ENCODE measurements around the gene FARP1.
"Not testable (repeated sequence)": the region's sequence is repeated elsewhere in the genome, so short reads cannot be mapped to it uniquely, and the experiment has no call there.

FARP1 gene

DNA sequence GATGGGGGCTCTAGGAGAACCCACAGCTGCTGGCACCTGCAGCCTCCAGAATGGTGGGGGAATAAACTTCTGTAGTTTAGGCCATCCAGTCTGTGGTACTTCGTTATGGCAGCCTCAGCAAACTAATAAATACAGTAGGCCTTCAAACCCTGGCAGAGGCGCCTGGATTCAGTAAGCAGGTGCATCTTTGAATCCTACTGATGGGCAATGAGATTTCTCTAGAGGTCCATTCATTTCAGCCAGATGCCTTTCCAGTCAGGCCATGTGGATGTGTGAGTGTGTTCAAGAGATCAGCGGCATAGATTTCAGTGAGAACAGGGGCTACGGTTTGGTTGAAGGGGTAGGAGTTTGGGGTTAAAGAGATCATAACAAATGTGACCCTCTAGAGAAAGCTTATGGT, 217.7 kb downstream of the FARP1 start:
- no peak for TF ChIP-seq EZH2 (IDR thresholded peaks at IDR 0.05)
- no peak for TF ChIP-seq POLR2AphosphoS5 (IDR thresholded peaks at IDR 0.05; ENCODE audit: borderline replicate concordance, low read depth, low read length)
- no peak for TF ChIP-seq FOXP2 (optimal IDR thresholded peaks at IDR 0.05; ENCODE audit: control extremely low read depth, extremely low read length, insufficient read depth)
- no peak overlapping the region for H3K9ac ChIP-seq (ENCODE audit: insufficient read length)
- H3K9me3 ChIP-seq (ENCODE audit: low read depth, low read length): no peaks in the 10 kb centered on the region
- DNase-seq (ENCODE audit: low read depth, low spot score): no peak
- no peak overlapping the region for H3K4me3 ChIP-seq
- H3K36me3 ChIP-seq (ENCODE audit: insufficient read depth, low read length): no peaks in the 10 kb centered on the region
- H3K27ac ChIP-seq: no peak overlapping the region

DNA sequence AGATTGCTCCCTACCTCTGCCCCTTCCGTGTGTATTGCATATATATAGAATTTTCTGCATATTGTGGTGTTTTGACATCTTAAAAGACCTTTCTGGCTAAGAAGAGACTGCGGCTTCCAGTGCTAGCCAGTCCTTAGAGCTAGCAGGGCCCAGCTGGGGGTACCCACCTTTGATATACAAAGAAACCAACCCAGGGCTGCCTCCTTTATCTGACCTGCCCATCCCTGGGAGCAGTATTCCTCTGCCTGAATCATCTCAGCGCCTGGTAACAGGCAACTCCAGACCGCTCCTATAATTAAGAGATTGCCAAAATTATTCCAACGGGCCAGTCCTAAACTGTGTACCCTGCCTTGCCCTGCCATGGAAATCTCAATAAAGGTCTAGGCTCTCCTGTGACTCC, 220.4 kb downstream of the FARP1 start:
- Histone ChIP-seq H3K9ac (ENCODE audit: insufficient read length) (no peak overlapping the region), H3K36me3 (ENCODE audit: insufficient read depth, low read length) (no peaks in the 10 kb centered on the region; the same call in 1 of the 2 replicates), H3K27ac (no peak overlapping the region), H3K4me3 (no peak overlapping the region), H3K9me3 (ENCODE audit: low read depth, low read length) (no peaks in the 10 kb centered on the region)
- no peak for TF ChIP-seq EZH2 (IDR thresholded peaks at IDR 0.05)
- no peak for TF ChIP-seq FOXP2 (optimal IDR thresholded peaks at IDR 0.05; ENCODE audit: control extremely low read depth, extremely low read length, insufficient read depth)
- TF ChIP-seq POLR2AphosphoS5 (IDR thresholded peaks at IDR 0.05; ENCODE audit: borderline replicate concordance, low read depth, low read length): no peak
- DNase-seq (ENCODE audit: low read depth, low spot score): no peak

DNA sequence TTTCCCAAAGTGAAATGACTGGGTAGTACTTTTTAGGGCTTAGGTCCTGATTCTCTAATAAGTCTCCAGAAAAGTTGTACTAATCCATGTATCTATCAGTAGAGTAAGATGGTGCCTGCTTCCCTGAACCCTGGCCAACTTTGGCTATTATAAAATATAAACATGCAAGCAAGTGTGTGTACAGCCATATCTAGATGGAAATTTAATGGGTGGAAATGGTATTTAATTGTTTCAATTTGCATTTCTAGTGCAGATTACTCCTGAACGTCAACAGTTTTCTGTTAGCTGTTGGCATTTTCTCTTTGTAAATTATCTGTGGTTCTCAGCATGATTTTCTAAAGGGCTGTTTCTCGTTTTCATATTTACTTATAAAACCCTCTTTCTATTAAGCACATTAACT, 221.3 kb downstream of the FARP1 start:
- no peak for DNase-seq (ENCODE audit: low read depth, low spot score)
- Histone ChIP-seq H3K27ac (peak overlapping the region; percentile 38; the same call in 1 of the 2 replicates), H3K9me3 (ENCODE audit: low read depth, low read length) (no peaks in the 10 kb centered on the region), H3K9ac (ENCODE audit: insufficient read length) (no peak overlapping the region), H3K4me3 (peak overlapping the region; percentile 17; the same call in 1 of the 2 replicates), H3K36me3 (ENCODE audit: insufficient read depth, low read length) (no peaks in the 10 kb centered on the region; the same call in 1 of the 2 replicates)
- peak; percentile 16 for TF ChIP-seq FOXP2 (optimal IDR thresholded peaks at IDR 0.05; ENCODE audit: control extremely low read depth, extremely low read length, insufficient read depth)
- TF ChIP-seq POLR2AphosphoS5 (IDR thresholded peaks at IDR 0.05; ENCODE audit: borderline replicate concordance, low read depth, low read length): no peak

DNA sequence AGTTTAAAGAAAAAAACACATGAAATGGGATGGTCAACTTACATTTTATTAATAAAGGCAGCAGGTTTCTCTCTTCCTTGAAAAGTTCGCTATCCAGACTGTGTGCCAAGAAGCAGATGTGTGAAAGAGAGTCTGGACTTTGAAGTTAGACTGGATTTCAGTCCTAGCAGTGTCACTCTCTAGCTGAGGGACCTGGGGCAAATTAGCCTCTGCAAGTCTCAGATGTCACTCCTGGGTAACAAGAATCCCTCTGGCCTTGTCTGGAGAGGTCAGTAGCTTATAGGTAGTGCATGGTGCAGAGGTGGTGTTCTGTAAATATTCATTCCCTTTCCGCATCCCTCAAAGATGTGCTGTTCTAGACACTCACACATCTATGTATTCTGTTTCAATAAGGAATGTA, 221.8 kb downstream of the FARP1 start:
- peak overlapping the region; percentile 38 for H3K27ac ChIP-seq
- no peaks in the 10 kb centered on the region; the same call in 1 of the 2 replicates for H3K36me3 ChIP-seq (ENCODE audit: insufficient read depth, low read length)
- peak overlapping the region; percentile 17; the same call in 1 of the 2 replicates for H3K4me3 ChIP-seq
- no peak overlapping the region for H3K9ac ChIP-seq (ENCODE audit: insufficient read length)
- no peak for DNase-seq (ENCODE audit: low read depth, low spot score)
- no peaks in the 10 kb centered on the region for H3K9me3 ChIP-seq (ENCODE audit: low read depth, low read length)
- no peak for TF ChIP-seq POLR2AphosphoS5 (IDR thresholded peaks at IDR 0.05; ENCODE audit: borderline replicate concordance, low read depth, low read length)
- TF ChIP-seq FOXP2 (optimal IDR thresholded peaks at IDR 0.05; ENCODE audit: control extremely low read depth, extremely low read length, insufficient read depth): no peak
- no peak for TF ChIP-seq EZH2 (IDR thresholded peaks at IDR 0.05)

DNA sequence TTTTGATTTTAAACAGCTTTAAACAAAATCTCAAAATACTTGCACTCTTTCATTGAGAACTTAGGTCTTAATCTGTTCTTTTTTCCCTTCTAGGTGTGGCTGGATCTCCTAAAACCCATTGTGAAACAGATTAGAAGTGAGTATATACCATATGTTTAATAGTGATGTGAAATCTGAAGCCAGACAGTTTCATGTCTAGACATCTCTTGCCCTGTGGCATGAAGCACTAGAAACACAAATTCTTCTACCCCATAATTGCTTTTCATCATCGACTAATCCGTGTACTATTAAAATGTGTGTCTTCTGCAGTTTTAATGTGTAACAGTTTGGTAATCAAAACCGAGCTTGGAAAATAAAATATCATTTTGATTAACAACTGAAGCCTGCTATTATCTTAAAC, 222.4 kb downstream of the FARP1 start:
- Histone ChIP-seq H3K36me3 (ENCODE audit: insufficient read depth, low read length) (no peaks in the 10 kb centered on the region; the same call in 1 of the 2 replicates), H3K27ac (peak overlapping the region; percentile 38; the same call in 1 of the 2 replicates), H3K9ac (ENCODE audit: insufficient read length) (no peak overlapping the region), H3K4me3 (no peak overlapping the region), H3K9me3 (ENCODE audit: low read depth, low read length) (no peaks in the 10 kb centered on the region)
- no peak for TF ChIP-seq POLR2AphosphoS5 (IDR thresholded peaks at IDR 0.05; ENCODE audit: borderline replicate concordance, low read depth, low read length)
- TF ChIP-seq EZH2 (IDR thresholded peaks at IDR 0.05): no peak
- TF ChIP-seq FOXP2 (optimal IDR thresholded peaks at IDR 0.05; ENCODE audit: control extremely low read depth, extremely low read length, insufficient read depth): no peak
- no peak for DNase-seq (ENCODE audit: low read depth, low spot score)

DNA sequence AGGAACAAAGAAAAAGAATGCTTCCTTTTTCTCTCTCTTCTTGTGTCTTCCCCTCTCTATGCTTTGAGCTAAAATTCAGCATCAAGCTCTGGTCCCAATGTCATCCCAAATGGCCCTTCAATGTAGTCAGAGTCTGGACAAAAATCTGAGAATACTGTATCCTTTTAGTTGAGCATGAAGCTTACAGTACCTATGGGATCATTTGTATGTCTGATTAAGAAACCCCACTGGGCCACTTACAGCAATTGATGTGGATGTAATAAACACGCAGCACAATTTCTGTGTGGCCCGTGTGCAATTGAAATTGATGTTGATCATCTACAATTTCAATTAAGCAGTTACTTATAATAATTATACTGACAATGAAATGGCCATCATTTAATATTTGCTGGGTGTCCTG, 223.1 kb downstream of the FARP1 start:
- H3K27ac ChIP-seq: no peak overlapping the region
- H3K4me3 ChIP-seq: no peak overlapping the region
- H3K9ac ChIP-seq (ENCODE audit: insufficient read length): no peak overlapping the region
- DNase-seq (ENCODE audit: low read depth, low spot score): no peak
- TF ChIP-seq EZH2 (IDR thresholded peaks at IDR 0.05) (no peak), POLR2AphosphoS5 (IDR thresholded peaks at IDR 0.05; ENCODE audit: borderline replicate concordance, low read depth, low read length) (no peak), FOXP2 (optimal IDR thresholded peaks at IDR 0.05; ENCODE audit: control extremely low read depth, extremely low read length, insufficient read depth) (no peak)
- no peaks in the 10 kb centered on the region for H3K9me3 ChIP-seq (ENCODE audit: low read depth, low read length)
- H3K36me3 ChIP-seq (ENCODE audit: insufficient read depth, low read length): no peaks in the 10 kb centered on the region; the same call in 1 of the 2 replicates

DNA sequence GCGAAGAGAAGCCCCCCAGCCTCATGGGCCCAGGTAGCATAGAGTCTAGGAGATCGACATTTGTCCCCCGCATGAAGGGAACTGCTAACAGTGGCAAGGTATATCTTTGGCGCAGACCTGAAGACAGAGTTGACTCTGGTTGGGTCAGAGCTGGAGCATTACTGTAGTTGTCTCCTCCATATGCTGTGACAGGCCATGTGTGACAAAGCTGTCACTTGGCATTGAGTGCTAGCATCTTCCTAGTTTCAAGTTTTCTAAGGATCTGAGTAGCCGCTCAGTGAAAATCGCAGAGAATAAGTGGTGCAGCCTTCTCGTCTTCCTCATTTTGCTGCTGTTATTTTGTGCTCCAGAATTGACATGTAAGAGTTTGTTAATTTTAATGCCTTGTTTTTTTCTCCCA, 223.5 kb downstream of the FARP1 start:
- Histone ChIP-seq H3K36me3 (ENCODE audit: insufficient read depth, low read length) (peaks cover 2% of the 10 kb centered on the region; the same call in 1 of the 2 replicates), H3K4me3 (no peak overlapping the region), H3K9me3 (ENCODE audit: low read depth, low read length) (no peaks in the 10 kb centered on the region), H3K27ac (no peak overlapping the region), H3K9ac (ENCODE audit: insufficient read length) (no peak overlapping the region)
- DNase-seq (ENCODE audit: low read depth, low spot score): no peak
- TF ChIP-seq EZH2 (IDR thresholded peaks at IDR 0.05): no peak
- no peak for TF ChIP-seq POLR2AphosphoS5 (IDR thresholded peaks at IDR 0.05; ENCODE audit: borderline replicate concordance, low read depth, low read length)
- TF ChIP-seq FOXP2 (optimal IDR thresholded peaks at IDR 0.05; ENCODE audit: control extremely low read depth, extremely low read length, insufficient read depth): no peak

DNA sequence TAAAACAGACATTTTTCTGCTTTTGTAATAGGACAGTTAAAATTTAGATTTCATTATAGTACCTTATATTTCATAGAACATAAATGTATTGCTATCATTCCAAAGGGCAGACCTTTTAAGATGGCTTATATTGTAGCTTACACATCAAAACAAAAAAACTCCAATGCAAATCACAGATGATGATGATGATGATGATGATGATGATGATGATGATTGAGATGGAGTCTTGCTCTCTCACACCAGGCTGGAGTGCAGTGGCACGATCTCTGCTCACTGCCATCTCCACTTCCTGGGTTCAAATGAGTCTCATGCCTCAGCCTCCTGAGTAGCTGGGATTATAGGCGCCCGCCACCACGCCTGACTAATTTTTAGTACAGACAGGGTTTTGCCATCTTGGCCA, 224.1 kb downstream of the FARP1 start:
- no peaks in the 10 kb centered on the region for H3K9me3 ChIP-seq (ENCODE audit: low read depth, low read length)
- no peak for DNase-seq (ENCODE audit: low read depth, low spot score)
- H3K4me3 ChIP-seq: no peak overlapping the region
- no peak overlapping the region for H3K9ac ChIP-seq (ENCODE audit: insufficient read length)
- H3K36me3 ChIP-seq (ENCODE audit: insufficient read depth, low read length): peaks cover 5% of the 10 kb centered on the region; the same call in 1 of the 2 replicates
- TF ChIP-seq FOXP2 (optimal IDR thresholded peaks at IDR 0.05; ENCODE audit: control extremely low read depth, extremely low read length, insufficient read depth): no peak
- no peak for TF ChIP-seq EZH2 (IDR thresholded peaks at IDR 0.05)
- TF ChIP-seq POLR2AphosphoS5 (IDR thresholded peaks at IDR 0.05; ENCODE audit: borderline replicate concordance, low read depth, low read length): no peak
- no peak overlapping the region for H3K27ac ChIP-seq

DNA sequence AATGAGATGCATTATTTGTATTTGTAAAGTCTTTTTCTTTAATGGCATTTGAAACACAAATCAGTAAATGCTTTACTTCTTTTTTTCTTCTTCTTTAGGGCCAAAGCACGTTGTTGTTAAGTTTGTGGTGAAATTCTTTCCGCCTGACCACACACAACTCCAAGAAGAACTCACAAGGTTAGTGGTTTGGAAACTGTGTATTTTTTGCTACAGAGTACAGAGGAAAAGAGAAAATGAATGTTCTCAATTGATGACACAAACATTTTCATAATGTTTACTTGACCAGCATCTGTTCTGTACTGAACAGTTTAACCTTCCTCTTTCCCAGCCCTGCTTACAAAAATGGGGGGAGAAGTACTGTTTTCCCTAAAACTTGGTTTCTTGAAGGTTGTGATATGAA, 225.1 kb downstream of the FARP1 start:
- Histone ChIP-seq H3K27ac (no peak overlapping the region), H3K9ac (ENCODE audit: insufficient read length) (no peak overlapping the region), H3K36me3 (ENCODE audit: insufficient read depth, low read length) (peaks cover 13% of the 10 kb centered on the region), H3K9me3 (ENCODE audit: low read depth, low read length) (no peaks in the 10 kb centered on the region), H3K4me3 (no peak overlapping the region)
- DNase-seq (ENCODE audit: low read depth, low spot score): no peak
- TF ChIP-seq POLR2AphosphoS5 (IDR thresholded peaks at IDR 0.05; ENCODE audit: borderline replicate concordance, low read depth, low read length): no peak

DNA sequence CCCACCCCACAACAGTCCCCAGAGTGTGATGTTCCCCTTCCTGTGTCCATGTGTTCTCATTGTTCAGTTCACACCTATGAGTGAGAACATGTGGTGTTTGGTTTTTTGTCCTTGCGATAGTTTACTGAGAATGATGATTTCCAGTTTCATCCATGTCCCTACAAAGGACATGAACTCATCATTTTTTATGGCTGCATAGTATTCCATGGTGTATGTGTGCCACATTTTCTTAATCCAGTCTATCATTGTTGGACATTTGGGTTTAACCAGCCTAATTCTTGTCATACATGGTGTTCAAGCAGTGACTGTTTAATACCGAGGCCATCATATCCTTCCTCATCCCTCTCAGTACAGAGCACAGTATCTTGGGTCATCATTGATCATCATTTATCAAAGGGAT, 226.6 kb downstream of the FARP1 start:
- H3K9me3 ChIP-seq (ENCODE audit: low read depth, low read length); H3K27ac ChIP-seq; H3K4me3 ChIP-seq; H3K9ac ChIP-seq (ENCODE audit: insufficient read length); DNase-seq (ENCODE audit: low read depth, low spot score): not testable (repeated sequence)
- H3K36me3 ChIP-seq (ENCODE audit: insufficient read depth, low read length): peaks cover 23% of the 10 kb centered on the region

All from SK-N-MC (cell line).